DND-41 (cell line): Measurements from ENCODE around the gene MAD2L2.

ENCODE experiments used
- ATAC-seq: fragments of 200-7000 bp; cut with Tn5 transposase; 3 replicates; pipeline ENCODE4 v1.9.1; 2021; ENCODE audit warnings: low read depth; ENCODE audit not compliant: insufficient read depth
- DNase-seq: peaks from one replicate; pipeline ENCODE4 v3.0.0-alpha.2; 2020
- H2AFZ ChIP-seq: 2 replicates; pipeline ENCODE4 v1.6.0; 2012; ENCODE audit warnings: low read depth, low read length
- H3K27ac ChIP-seq: 2 replicates; pipeline ENCODE4 v1.5.1; 2012; ENCODE audit warnings: low read length, inconsistent platforms
- H3K27me3 ChIP-seq: fragments of 200-600 bp; sonication (generic); 2 replicates; pipeline ENCODE4 v1.6.0; 2012; ENCODE audit warnings: low read length, mild to moderate bottlenecking, inconsistent platforms; ENCODE audit not compliant: insufficient read depth, poor library complexity
- H3K36me3 ChIP-seq: 2 replicates; pipeline ENCODE4 v1.5.1; 2012; ENCODE audit warnings: low read length, inconsistent platforms; ENCODE audit not compliant: insufficient read depth
- H3K4me1 ChIP-seq: 2 replicates; pipeline ENCODE4 v1.5.1; 2012; ENCODE audit warnings: mild to moderate bottlenecking, low read length; ENCODE audit not compliant: insufficient read depth
- H3K4me2 ChIP-seq: 2 replicates; pipeline ENCODE4 v1.6.0; 2012; ENCODE audit warnings: mild to moderate bottlenecking, moderate library complexity, low read length, inconsistent platforms; ENCODE audit not compliant: insufficient read depth
- H3K4me3 ChIP-seq, 2 experiments: fragments of 200-600 bp in 1 of 2; shearing (Covaris generic) in 1 of 2; 2 replicates each; pipeline ENCODE4 v1.5.1; 2012 to 2016; ENCODE audit warnings: inconsistent platforms in 2 of 2, low read length in 2 of 2, mild to moderate bottlenecking in 2 of 2, low read depth in 1 of 2, moderate library complexity in 1 of 2
- H3K79me2 ChIP-seq: 2 replicates; pipeline ENCODE4 v1.6.0; 2012; ENCODE audit warnings: low read length, inconsistent platforms; ENCODE audit not compliant: insufficient read depth
- H3K9ac ChIP-seq: 2 replicates; pipeline ENCODE4 v1.6.0; 2012; ENCODE audit warnings: low read depth, mild to moderate bottlenecking, inconsistent platforms, low read length, moderate library complexity
- H3K9me3 ChIP-seq: 2 replicates; pipeline ENCODE4 v1.5.1; 2012; ENCODE audit warnings: low read length, moderate library complexity, mild to moderate bottlenecking, inconsistent platforms; ENCODE audit not compliant: insufficient read depth, severe bottlenecking
- H4K20me1 ChIP-seq: 2 replicates; pipeline ENCODE4 v1.6.0; 2012; ENCODE audit warnings: low read length; ENCODE audit not compliant: insufficient read depth
- EZH2 ChIP-seq: IDR thresholded peaks from 3 replicates; pipeline ENCODE4 v1.6.1; 2012; ENCODE audit warnings: borderline replicate concordance, low read depth, mild to moderate bottlenecking, moderate library complexity, low read length, inconsistent platforms; ENCODE audit not compliant: severe bottlenecking
- TF ChIP-seq, protein P1 (sequence below): IDR thresholded peaks from 2 replicates; pipeline ENCODE4 v1.5.1; 2012; ENCODE audit warnings: borderline replicate concordance, low read length, moderate library complexity, mild to moderate bottlenecking; ENCODE audit not compliant: poor library complexity, severe bottlenecking; ENCODE audit errors: extremely low read depth

The MAD2L2 gene

DNA sequence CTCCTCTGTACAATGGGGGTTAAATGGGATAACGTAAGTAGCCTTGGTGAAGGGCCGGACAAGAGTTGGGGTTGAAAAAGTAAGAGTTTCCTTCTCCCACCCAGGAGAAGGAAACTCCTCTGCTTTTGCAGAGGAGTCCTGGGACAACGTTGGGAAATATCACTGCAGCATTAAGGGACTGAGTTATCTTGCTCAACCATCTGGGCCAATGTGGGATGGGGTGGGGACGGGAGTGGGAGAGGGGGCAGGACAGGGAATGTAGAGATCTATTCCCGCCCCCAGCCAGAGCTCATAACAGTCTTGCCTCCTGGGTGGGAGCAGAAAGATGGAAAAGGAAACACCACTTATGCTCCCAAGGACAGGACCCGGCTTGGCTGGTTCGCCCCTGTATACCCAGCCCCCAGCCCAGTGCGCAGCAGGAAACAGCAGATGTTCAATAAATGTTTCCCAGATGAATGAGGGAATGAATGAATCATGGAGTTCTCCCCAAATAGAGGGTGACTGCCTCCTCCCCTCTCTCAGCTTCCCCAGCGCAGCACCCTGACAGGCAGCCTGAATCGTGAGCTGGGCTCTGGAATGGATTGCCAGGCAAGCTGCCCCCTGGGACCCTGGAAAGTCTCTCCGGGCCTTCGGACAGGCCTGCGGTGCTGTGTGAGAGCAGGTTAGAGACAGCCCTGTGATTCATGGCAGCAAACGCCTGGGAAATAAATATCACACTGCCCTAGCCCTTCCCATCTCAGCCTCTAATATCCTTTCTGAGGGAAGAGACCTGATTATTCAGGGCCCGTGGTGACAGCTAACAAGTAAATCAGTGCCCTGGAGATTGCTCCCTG lies 51.5 kb downstream of the MAD2L2 start:
- TF ChIP-seq, protein P1, sequence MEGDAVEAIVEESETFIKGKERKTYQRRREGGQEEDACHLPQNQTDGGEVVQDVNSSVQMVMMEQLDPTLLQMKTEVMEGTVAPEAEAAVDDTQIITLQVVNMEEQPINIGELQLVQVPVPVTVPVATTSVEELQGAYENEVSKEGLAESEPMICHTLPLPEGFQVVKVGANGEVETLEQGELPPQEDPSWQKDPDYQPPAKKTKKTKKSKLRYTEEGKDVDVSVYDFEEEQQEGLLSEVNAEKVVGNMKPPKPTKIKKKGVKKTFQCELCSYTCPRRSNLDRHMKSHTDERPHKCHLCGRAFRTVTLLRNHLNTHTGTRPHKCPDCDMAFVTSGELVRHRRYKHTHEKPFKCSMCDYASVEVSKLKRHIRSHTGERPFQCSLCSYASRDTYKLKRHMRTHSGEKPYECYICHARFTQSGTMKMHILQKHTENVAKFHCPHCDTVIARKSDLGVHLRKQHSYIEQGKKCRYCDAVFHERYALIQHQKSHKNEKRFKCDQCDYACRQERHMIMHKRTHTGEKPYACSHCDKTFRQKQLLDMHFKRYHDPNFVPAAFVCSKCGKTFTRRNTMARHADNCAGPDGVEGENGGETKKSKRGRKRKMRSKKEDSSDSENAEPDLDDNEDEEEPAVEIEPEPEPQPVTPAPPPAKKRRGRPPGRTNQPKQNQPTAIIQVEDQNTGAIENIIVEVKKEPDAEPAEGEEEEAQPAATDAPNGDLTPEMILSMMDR, result no peak
- no peak for TF ChIP-seq EZH2
- Histone ChIP-seq H3K9ac (no peak overlapping the region), H4K20me1 (peaks cover 7% of the 10 kb centered on the region; the same call in 1 of the 2 replicates), H2AFZ (no peak overlapping the region), H3K79me2 (no peaks in the 10 kb centered on the region), H3K4me2 (no peak overlapping the region), H3K27ac (no peak overlapping the region), H3K9me3 (no peaks in the 10 kb centered on the region), H3K4me3 (no peak overlapping the region), H3K27me3 (peaks cover 2% of the 10 kb centered on the region), H3K4me1 (no peaks in the 10 kb centered on the region), H3K36me3 (no peaks in the 10 kb centered on the region)
- DNase-seq, result no peak
- no peak for ATAC-seq

DNA sequence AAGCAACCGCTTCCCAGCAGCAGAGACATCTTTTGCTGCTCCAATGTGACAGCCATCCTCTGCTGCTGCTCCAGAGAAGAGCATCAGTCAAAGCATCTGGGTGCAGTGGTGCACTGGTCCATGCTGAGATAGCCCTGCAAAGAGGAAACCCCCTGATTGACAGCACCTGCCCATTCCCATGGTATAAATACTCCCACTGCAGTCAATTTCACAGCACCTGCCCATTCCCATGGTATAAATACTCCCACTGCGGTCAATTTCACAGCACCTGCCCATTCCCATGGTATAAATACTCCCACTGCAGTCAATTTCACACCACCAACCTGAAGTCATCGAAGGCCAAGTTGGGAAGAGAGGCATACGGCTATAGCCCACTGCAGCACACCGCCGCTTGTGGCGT lies 52.2 kb downstream of the MAD2L2 start:
- no peaks in the 10 kb centered on the region for H3K36me3 ChIP-seq
- H3K27ac ChIP-seq, result no peak overlapping the region
- no peak overlapping the region for H3K4me2 ChIP-seq
- no peak overlapping the region for H2AFZ ChIP-seq
- ATAC-seq (no peak), DNase-seq (no peak)
- H3K27me3 ChIP-seq, result peaks cover 2% of the 10 kb centered on the region
- no peaks in the 10 kb centered on the region for H3K9me3 ChIP-seq
- no peak for TF ChIP-seq EZH2
- TF ChIP-seq, protein P1, result no peak
- H3K4me1 ChIP-seq, result no peaks in the 10 kb centered on the region
- no peak overlapping the region for H3K9ac ChIP-seq
- no peaks in the 10 kb centered on the region for H3K79me2 ChIP-seq
- H4K20me1 ChIP-seq, result peaks cover 7% of the 10 kb centered on the region; the same call in 1 of the 2 replicates
- H3K4me3 ChIP-seq, result no peak overlapping the region

DNA sequence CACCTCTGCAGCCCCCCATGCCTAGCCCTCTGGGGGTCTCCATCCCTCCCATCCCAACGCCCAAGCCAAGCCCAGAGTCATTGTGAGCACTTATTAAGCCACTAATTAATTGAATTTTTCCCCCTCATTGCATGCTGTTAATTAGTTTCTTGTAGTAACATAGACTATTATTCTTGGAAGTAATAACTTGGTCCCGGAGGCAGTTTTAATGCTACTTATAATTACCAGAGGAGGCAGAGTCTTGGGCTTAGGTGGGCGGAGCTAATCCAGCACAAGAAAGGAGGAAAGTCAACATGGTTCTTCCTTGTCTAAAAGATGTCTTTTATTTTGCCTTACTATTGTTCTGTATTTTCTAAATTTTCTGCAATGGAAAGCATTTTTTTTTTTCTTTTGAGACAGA lies 54.4 kb downstream of the MAD2L2 start:
- ATAC-seq, result no peak
- Histone ChIP-seq H3K4me1 (no peaks in the 10 kb centered on the region), H3K9ac (no peak overlapping the region), H3K27ac (no peak overlapping the region), H4K20me1 (peaks cover 8% of the 10 kb centered on the region; the same call in 1 of the 2 replicates), H2AFZ (no peak overlapping the region), H3K27me3 (peaks cover 2% of the 10 kb centered on the region), H3K79me2 (no peaks in the 10 kb centered on the region), H3K36me3 (no peaks in the 10 kb centered on the region), H3K9me3 (no peaks in the 10 kb centered on the region), H3K4me2 (no peak overlapping the region), H3K4me3 (no peak overlapping the region)
- no peak for DNase-seq
- no peak for TF ChIP-seq EZH2
- TF ChIP-seq, protein P1, result no peak
